NOMO-1 treated with DMSO at 0.1 percent for 48 hours (cell line): ENCODE measurements around the gene ADCYAP1.
"Not testable (repeated sequence)": the region's sequence is repeated elsewhere in the genome, so short reads cannot be mapped to it uniquely, and the experiment has no call there.

Experiments
- DNase-seq: peaks from one replicate; lab custom pipeline; 2025; ENCODE audit not compliant: unreplicated experiment; lab: John Stamatoyannopoulos, UW

Gene ADCYAP1

DNA sequence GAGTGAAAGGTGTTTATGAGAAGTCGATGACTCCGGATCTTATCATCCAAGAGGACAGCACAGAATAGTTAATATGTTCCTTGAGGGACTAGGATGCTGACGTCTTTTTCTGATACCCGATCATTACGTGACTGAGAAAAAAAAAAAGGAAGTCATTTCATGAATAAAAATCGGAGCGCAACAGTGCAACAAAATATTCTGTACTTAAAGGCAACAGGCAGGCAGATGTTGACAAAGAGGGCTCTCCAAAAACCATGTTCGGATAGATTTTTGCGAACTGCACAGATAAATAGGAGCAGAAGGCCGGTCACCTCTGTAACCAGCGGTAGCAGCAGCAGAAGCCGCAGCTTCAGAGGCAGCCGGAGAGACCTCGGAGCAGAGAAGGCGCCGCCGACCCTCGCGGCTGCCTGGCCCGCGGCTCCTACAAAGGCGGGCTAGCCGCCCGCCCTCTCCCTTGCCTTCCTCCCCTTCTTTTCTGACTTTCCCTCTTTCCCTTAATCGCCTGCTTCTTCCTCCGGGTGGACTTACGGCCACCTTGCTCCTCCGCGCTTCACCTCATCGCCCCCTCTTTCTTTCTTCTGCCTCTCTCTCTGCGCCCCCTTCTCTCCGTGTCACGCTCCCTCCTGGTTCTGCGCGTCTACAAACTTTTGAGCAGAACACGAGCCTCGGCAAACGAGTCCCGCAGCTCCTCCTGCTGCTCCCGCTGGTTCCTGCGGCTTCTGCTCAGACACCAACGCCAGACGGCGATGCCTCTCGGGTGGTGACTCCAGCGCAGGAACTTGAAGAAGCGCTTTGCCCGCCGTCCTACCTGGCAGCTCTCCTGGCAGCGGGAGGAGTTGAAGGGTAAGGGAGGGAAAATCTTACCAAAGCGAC lies at the start of gene ADCYAP1:
Gene ADCYAP1, plus strand, starts transcription at position 654 of the 873 bp plus-strand sequence. CDS start 516 bp downstream, outside the sequence.
- no peak for DNase-seq

DNA sequence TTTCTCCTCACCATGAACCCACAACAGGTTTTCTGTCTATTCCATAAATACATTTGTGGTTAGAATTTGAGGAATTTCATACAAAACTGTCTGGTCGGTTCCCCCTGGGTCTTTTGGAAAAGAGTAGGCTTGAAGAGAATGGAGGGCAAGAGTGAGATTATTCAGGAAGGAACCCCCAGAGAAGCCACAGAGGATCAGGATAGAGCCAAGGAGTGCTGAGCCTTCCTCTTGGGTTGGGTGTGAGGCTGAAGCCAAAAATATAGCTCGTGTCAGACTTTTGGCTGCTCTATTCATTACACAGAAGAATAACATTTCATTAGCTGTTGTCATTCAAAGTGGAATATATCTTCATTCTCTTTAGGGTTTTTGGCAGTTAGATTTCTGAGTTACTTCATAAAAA lies 46.7 kb upstream of the ADCYAP1 start:
- DNase-seq = no peak

DNA sequence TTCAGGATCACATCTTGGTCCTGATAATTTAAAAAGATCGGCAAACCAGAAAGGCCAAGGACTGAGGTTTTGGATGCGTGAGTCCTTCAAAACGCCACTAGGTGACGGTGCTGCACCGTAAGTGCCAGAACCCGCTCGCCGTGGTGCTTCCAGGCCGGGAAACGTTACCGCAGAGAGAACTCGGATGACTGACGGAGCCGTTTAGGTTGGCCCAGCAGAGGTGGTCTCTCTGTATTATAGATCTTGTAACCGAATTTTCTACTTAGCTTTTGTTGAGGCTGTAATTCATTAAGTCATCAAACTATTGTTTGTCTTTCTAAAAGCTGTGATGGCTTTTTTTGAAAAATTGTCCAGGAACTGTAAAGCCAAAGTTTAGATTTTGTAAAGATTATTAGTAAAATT lies 39.8 kb upstream of the ADCYAP1 start:
- DNase-seq = peak; percentile 46

DNA sequence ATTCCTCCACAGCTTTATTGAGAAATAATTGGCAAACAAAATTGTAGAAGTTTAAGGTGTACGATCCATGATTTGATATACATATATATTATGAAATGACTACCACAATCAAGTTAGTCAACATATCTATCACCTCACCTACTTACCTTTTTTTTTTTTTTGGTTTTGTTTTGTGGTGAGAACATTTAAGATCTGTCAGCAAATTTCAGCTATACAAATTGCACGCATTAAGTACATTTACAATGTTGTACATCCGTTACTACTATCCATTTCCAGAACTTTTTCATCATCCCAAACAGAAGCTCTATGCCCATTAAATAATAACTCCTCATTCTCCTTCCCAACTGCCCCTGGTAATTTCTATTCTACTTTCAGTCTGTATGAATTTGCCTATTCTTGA lies 37.4 kb upstream of the ADCYAP1 start:
- no peak for DNase-seq

DNA sequence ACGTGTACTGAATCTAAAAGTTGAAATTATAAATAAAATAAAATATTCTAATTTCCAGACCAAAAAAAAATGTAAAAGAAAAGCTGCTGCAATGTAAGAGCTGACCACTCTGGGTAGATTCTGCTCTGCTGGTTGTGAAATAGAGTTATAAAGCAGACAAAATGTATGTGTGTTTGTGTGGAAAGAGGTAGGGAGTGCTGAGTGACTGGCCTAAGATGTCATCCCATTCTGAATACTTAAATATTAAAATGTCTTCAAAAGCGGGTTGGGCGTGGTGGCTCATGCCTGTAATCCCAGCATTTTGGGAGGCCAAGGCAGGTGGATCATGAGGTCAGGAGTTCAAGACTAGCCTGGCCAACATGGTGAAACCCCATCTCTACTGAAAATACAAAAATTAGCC lies 31.2 kb upstream of the ADCYAP1 start:
- DNase-seq = not testable (repeated sequence)

DNA sequence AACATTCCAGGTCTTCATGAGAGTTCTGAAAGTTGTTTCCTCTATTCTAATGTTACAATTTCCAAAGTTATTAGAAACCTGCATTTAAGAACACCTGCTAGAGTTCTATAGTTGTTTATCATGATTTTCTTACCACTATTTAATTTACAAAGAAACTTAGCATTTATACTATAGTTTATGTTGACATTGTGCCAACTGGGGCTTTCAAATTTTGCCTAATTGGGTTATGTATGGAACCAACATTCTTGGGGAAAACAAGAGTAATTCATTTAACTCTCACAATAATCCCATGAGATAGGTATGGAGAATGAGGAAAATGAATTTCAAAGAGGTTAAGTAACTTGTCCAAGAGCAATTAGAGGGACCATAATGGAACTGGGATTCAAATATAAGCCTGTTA lies 28.8 kb upstream of the ADCYAP1 start:
- no peak for DNase-seq

DNA sequence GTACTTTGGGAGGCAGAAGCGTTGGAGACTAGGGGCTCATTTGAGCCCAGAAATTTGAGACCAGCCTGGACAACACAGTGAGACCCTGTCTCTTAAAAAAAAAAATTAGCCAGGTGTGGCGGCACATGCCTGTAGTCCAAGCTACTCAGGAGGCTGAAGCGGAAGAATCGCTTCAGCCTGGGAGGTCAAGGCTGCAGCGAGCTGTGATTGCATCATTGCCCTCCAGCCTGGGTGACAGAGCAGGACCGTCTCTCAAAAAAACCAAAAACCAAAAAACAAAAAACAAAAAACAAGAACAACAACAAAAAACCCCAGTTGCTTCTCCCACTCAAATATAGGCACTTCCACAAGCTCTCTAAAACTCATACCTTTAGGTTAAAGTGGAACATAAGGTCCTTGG lies 27.4 kb upstream of the ADCYAP1 start:
- DNase-seq = no peak

DNA sequence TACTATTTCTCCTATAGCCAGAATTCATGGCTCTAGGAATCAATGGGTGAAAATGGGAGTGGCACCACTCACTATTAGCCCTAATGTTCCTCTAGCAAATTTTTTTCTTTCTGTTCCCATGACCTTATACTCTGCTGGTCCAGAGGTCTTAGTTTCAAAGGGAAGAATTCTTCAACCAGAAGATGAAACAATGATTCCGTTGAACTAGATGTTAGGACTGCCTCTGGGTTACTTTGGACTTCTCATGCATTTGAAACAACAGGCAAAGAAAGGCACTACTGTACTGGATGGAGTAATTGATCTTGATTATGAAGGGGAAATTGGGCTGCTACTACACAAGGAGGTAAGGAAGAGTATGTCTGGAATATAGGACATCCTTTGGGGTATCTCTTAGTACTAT lies 18.6 kb upstream of the ADCYAP1 start:
- no peak for DNase-seq

DNA sequence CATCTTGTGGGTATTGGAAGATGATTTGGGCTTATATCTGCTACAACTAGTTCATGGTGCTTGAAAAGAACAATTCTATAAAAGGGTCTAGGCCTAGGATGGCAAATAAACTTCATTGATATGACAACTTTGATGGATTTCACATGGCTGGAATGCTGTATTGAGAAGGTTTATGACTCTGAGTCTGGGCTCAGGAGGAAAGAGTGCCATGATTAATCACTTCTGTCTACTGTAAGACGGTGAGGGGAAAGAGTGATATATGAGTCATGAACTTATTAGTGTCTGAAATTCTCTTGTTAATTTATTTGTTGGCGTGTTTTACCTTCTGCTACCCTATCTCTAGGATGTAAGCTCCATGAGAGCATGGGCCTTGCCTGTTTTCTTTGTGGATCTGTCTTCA lies 17.0 kb upstream of the ADCYAP1 start:
- DNase-seq = no peak

DNA sequence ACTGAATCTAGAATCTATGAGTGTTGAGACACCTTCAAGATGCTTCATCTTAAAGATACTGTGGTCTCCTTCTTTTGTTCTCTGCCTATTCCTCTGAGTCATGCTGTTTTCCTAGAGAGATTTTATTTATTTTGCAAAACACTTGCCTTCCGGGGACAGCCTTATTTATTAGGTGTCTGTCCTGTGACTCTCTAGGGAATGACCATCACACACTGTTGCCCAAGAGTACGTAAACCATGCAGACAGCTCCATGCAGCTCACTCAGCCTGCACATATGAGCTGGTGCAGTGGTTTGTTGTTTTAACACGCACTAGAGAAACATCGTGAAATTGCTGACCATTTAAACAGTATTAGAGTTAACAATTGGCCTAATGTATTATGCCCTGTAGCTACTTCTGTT lies 12.4 kb upstream of the ADCYAP1 start:
- DNase-seq = no peak

DNA sequence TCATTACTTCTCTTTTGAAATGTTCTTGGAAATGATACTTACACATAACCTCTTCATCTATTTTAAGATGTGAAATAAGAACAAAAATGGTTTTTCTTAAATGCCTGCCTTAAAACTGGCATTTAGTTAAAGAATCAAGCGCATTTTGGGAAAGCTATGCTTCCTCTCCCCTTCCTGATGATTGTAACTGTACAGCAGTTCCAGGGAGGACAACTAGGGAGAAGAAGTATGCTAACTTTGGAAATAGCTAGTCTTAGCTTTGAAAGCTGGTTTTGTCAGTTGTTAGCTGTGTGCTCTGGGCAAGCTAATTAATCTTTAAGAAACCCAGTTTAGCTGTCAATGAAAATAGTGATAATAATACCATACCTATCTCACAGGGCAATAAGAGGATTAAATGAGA lies 8.4 kb upstream of the ADCYAP1 start:
- no peak for DNase-seq

DNA sequence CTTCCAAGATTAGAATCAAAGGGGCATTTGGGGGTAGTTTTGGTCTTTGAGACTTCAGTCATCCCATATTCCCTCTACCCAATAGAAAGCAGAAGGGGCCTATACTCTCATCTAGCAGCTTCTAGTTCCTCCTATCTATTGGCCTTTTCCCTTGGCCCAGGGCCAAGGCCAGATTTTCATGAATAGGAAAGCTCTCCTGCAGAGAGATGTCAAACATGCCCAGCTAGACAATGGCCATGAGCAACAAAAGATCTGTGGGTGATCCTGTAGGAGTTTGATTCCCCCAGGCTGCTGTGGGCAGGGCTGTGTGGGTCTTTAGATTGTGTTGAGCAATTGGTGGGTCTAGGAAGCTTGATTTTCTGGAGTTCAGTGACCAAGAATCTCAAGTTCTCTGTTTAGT lies 2.9 kb upstream of the ADCYAP1 start:
- no peak for DNase-seq

DNA sequence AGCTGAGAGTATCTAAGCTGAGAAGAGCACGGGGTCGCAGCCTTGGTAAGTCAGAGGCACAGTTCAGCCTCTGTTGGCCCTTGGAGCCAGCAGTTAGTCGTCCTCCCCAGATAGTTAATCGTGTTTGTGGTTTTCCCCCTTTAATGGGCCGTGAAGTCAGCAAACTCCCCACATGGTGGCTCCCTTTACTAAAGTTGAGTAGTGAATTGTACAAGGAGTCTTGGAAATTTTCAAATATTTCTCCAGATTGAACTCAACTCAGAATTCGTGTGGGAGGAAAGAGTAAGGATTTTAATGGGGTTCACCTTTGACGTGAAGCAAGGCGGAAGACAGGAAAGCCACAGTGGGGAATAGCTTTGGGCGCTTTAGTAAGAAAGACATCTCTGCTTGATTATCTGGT lies 2.4 kb upstream of the ADCYAP1 start:
- no peak for DNase-seq

DNA sequence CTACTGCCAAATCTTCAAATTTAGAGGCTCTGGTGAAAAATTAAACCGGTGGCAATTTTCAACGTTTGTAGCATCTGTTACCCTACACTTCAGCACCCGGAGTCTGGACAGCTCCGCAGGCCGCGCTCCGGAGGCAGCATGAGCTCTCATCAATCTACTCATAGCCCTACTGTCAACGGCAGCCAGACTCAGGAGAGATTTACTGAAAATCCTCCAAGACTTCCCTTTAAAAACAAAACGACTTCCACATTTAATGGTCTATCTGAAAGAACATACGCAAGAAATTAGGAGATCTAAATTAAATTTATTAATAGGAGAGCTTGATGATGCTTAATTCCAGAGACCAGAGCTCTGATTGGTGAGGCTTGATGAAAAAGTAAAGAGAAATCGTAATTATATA lies 970 bp upstream of the ADCYAP1 start:
- peak; percentile 16 for DNase-seq

DNA sequence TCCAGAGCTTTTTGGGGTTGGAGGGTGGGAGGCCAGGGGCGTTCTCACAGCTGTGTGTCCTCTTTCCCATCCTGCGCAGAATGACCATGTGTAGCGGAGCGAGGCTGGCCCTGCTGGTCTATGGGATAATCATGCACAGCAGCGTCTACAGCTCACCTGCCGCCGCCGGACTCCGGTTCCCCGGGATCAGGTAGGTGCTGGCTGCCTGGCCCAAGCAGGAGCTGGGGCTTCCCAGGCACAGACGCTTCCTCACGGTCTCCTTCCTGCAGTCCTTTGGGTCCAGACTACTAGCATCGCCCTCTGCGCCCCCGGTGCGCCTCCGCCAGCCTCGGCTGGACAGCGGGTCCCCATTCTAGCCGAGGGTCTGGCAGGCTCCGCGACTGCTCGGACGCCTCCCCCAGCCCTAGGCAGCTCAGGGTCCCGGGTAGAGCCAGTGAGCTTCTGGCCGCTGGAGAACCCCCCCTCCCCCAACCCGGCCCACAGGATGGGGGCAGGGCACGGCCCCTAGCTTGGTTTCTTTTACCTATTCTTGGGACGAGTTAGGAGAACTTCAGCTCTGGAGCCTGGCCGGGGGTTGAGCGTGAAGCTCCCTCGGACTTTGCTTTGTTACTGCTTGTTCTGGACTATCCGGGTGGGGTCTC lies 756 bp downstream of the ADCYAP1 start:
- DNase-seq = no peak

DNA sequence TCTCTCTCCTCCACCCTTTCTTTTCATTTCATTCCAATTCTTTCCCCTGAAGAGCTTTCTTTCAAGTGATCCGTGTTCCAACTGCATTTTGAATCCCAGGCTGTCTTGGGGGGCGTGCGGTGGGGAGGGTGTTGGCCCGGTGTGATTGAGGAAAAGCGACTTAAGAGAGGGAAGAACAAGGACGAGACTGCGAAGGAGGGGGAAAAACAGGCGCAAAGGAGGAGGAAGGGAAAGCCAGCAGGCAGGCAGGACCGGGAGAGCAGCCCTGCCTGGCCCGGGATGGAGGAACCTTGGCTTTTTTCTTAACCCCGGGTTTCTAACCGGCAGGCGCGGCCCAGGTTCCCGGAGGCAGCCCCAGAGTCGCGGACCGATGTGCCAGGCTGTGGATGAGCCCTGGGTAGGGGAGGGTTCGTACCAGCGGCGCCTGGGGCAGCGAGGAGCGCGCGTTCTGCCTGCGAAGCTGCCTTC lies 1.3 kb downstream of the ADCYAP1 start:
- no peak for DNase-seq

DNA sequence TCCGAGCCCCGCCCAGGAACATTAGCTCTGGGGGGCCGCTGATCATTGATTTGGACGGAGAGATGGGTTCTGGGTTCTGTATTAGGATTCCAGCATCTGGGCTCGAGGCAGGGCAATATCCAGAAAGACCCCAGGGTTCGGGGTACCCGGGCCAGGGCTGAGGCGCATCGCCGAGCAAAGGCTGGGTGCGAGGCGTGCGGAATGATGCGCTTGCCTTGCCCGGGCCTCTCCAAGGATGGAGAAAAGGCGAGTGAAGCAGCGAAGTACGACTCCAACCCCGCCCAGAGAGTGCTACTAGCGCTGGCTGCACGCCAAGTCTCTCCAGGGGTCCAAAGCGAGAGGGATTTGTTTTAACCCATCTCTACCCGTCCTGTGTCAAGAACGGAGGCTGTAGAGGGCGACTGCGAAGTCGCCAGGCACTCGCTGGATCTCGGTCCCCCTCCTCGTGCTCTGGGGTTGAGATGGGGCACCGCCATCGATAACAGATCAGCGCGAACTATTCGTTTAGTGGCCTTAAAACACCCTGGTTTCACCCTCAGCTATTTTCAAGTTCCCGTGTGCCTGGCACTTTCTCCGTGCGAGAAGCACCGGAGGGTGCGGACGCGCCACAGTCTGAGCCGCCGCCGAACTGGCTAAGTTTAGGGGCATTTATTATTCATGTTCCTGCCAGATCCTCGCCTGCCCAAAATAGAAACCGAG lies 1.9 kb downstream of the ADCYAP1 start:
- no peak for DNase-seq

DNA sequence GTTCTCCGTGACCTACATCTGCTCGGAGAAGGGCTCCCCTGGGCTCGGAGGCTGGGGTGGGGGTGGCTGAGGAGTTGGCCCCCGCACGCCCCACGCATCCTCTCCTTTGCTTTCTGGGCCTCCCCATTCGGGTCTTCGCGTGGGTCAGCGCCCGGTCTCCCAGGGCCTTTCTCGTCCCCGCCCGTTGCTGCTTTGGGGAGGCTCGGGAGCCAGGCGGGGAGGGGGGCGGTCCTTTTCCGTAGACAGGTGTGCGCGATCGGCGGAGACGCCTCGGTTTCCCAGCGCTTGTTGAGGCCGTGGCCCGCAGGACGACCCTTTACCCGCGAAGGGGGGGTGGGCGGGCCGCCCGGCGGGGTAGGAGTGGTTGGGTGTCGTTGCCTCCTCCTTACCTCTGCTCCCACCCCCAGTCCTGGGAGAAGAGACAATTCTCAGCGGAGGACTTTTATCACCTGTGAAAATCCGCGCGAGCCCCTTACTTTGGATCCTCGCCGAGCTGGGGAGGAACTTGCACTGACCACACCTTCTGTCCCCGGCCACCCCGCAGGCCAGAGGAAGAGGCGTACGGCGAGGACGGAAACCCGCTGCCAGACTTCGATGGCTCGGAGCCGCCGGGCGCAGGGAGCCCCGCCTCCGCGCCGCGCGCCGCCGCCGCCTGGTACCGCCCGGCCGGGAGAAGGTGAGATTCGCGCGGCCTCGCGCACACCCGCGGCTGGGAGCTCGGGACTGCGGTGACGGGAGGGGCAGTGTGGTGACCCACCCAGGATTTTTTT lies 2.6 kb downstream of the ADCYAP1 start:
- no peak for DNase-seq

DNA sequence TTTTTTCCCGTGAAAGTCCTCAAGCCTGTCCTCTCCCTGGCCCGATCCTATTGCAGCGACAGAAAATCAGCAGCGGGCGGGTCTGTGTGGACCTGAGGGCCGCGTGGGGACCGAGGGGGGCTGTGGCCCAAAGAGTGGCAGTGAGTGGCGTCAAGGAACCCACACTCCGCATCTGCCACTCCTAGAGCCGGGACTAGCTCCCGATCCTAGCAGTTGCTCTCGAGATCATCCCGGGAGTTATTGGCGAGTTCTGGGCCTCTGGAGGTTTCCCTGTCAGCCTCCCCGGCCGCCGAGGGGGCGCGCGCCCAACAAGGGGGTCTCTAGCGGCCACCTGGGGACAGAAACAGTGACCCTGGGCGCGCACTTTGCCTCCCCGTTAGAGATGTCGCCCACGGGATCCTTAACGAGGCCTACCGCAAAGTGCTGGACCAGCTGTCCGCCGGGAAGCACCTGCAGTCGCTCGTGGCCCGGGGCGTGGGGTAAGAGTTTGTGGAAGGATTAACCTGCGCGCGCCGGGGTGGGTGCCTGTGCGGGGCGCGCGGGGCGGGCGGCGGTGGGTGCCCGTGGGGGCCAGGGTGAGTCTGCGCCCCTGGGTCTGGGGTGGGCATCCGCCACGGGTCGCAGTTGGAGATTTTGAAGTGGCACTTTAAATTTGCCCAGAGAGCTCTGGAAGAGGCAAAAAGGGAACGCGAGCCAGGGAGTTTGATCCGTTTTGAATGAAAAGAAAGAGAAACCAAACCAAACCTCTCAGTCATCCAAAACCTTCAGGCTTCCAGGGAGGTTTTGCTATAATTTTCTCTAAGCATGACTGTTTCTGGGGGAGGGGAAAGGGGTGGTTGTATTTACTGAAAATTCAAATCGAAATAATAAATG lies 3.5 kb downstream of the ADCYAP1 start:
- no peak for DNase-seq
